PC-9 (cell line): ENCODE measurements around the gene BUD23. TPM values are rescaled to one million over a fixed set of nuclear protein-coding genes. Genes with fewer than 3 reads are reported as not detected.
"Not testable (repeated sequence)": the region's sequence is repeated elsewhere in the genome, so short reads cannot be mapped to it uniquely, and the experiment has no call there.

Experiments used
- BruUV-seq: library from RNA; stranded (reverse); fragments of 400-500 nt; replicated peaks from 2 replicates; lab custom pipeline; 2021; lab: Mats Ljungman, UMichigan
- CTCF ChIA-PET: fragments of 300-600 bp; sonication (Branson Sonifier 250); formaldehyde crosslinking; loops from one replicate; lab custom pipeline; 2022; ENCODE audit warnings: antibody characterized with exemption; lab: Charles Lee
- POLR2A ChIA-PET: fragments of 300-600 bp; sonication (Branson Sonifier 250); formaldehyde crosslinking; loops from one replicate; lab custom pipeline; 2022; ENCODE audit warnings: antibody characterized with exemption; ENCODE audit not compliant: unreplicated experiment; lab: Charles Lee
- DNase-seq, 2 experiments: peaks; one replicate each; pipeline versions ENCODE4 v3.0.0 to v3.0.0-alpha.2; 2015 to 2022; ENCODE audit warnings: mixed read lengths in 1 of 2
- H2AFZ ChIP-seq: fragments of 200-600 bp; sonication (generic); 2 replicates; pipeline ENCODE4 v1.8.1; 2017; ENCODE audit warnings: antibody characterized with exemption
- H3F3A ChIP-seq: fragments of 200-600 bp; sonication (generic); 2 replicates; pipeline ENCODE4 v1.8.1; 2017; ENCODE audit warnings: antibody characterized with exemption, mild to moderate bottlenecking, low read depth; ENCODE audit not compliant: insufficient read depth
- H3K27ac ChIP-seq: fragments of 200-600 bp; sonication (generic); 2 replicates; pipeline ENCODE4 v1.6.1; 2016; ENCODE audit warnings: mixed run types
- H3K27me3 ChIP-seq: fragments of 200-600 bp; sonication (generic); 2 replicates; pipeline ENCODE4 v1.6.1; 2016; ENCODE audit warnings: low read depth, mixed run types; ENCODE audit not compliant: insufficient read depth
- H3K36me3 ChIP-seq: fragments of 200-600 bp; sonication (generic); 2 replicates; pipeline ENCODE4 v1.6.1; 2016; ENCODE audit warnings: low read depth, mixed run types
- H3K4me1 ChIP-seq: fragments of 200-600 bp; sonication (generic); replicated peaks from 2 replicates; pipeline ENCODE4 v1.6.1; 2016; ENCODE audit warnings: mixed run types; ENCODE audit not compliant: insufficient read depth
- H3K4me2 ChIP-seq: fragments of 200-600 bp; sonication (generic); 2 replicates; pipeline ENCODE4 v1.6.1; 2017; ENCODE audit warnings: mixed run types
- H3K4me3 ChIP-seq: fragments of 200-600 bp; sonication (generic); 2 replicates; pipeline ENCODE4 v1.6.1; 2016; ENCODE audit warnings: mixed run types
- H3K79me2 ChIP-seq: fragments of 200-600 bp; sonication (generic); 2 replicates; pipeline ENCODE4 v1.6.1; 2017; ENCODE audit warnings: low read depth, mixed run types
- H3K9me2 ChIP-seq: fragments of 200-600 bp; sonication (generic); 2 replicates; pipeline ENCODE4 v1.8.1; 2017; ENCODE audit warnings: mild to moderate bottlenecking; ENCODE audit not compliant: insufficient read depth
- H3K9me3 ChIP-seq: fragments of 200-600 bp; sonication (generic); 2 replicates; pipeline ENCODE4 v1.8.1; 2016; ENCODE audit warnings: low read depth; ENCODE audit not compliant: insufficient read depth
- H4K20me1 ChIP-seq: fragments of 200-600 bp; sonication (generic); 2 replicates; pipeline ENCODE4 v1.8.1; 2017; ENCODE audit not compliant: insufficient read depth
- EZH2 ChIP-seq: fragments of 200-600 bp; sonication (generic); IDR thresholded peaks from 2 replicates; pipeline ENCODE4 v1.8.0; 2017; ENCODE audit warnings: antibody characterized with exemption, low read depth
- intact Hi-C: fragments of 100-400 bp; cut with micrococcal nuclease; formaldehyde crosslinking; loops from one replicate; pipeline ENCODE4 v1.10.0; 2022; ENCODE audit not compliant: unreplicated experiment
- total RNA-seq: library from RNA; stranded (reverse); gene quantifications from 2 replicates; pipeline ENCODE4 v1.2.3, GENCODE V29; 2021
- TF ChIP-seq, protein P1 (sequence below): fragments of 200-600 bp; sonication (generic); conservative IDR thresholded peaks from 2 replicates; pipeline ENCODE4 v1.6.1; 2017; ENCODE audit warnings: mixed run types, antibody characterized with exemption, mild to moderate bottlenecking, moderate library complexity

The BUD23 gene
- total RNA-seq, 1 experiment from 2014 or later: 122 TPM

DNA sequence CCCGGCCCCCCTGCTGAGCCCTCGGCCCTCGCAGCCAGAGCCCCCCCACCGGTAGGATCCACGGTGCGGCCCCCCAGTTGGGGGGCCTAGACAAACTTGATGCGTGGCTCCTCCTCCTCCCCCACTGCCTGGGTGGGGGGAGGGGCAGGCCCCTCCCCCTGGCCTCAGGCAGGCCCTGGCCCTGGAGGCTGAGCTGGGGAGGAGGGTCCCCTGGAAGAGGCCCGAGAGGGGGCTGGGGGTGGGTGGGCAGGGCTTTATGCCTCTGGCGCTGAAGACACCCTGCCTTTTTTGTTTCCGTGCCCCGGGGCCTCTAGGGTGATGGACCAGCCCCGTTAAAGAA, 12.1 kb upstream of the BUD23 start:
- H4K20me1 ChIP-seq: no peaks in the 10 kb centered on the region
- H3K4me2 ChIP-seq: no peak overlapping the region
- POLR2A ChIA-PET: no interaction called here
- no peak for DNase-seq
- H2AFZ ChIP-seq: no peak overlapping the region
- no peaks in the 10 kb centered on the region for H3K27me3 ChIP-seq
- H3K36me3 ChIP-seq: no peaks in the 10 kb centered on the region
- no peak overlapping the region for H3K4me3 ChIP-seq
- H3K79me2 ChIP-seq: no peaks in the 10 kb centered on the region
- no peaks in the 10 kb centered on the region for H3K9me3 ChIP-seq
- H3K9me2 ChIP-seq: no peaks in the 10 kb centered on the region
- peaks cover 22% of the 10 kb centered on the region; the same call in 1 of the 2 replicates for H3F3A ChIP-seq
- CTCF ChIA-PET: no interaction called here
- BruUV-seq: no TSS peak
- H3K4me1 ChIP-seq: no peaks in the 10 kb centered on the region
- TF ChIP-seq EZH2: no peak
- no peak overlapping the region for H3K27ac ChIP-seq
- intact Hi-C loops: no loop called here

DNA sequence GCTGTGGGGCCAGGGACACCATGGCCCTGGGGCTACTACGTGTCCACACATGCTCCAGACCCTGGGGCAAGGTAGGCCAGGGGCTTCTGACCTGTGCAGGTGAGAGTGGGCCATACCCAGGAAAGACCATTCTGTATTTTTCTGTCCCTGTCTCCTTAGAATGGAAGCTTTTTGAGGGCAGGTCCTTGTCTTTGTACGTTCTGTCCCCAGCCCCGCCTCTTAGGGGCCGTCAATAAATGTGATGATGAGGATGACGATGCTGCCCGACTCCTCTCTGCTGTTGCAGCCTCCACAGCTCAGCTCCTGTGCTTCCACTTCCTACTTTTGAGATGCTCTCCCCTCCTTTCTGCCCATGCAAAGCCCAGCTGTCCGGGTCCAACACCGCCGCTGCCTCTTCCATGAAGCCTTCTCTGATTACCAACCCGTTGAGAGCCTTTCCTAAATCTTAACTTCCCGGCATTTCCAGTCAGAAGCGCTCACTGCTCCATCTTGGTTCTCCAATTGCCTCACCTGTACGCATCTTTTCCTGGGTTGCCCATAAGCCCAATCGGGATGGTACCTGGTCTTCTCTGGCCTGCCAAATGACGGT, 11.4 kb upstream of the BUD23 start:
- H3K9me3 ChIP-seq: no peaks in the 10 kb centered on the region
- H4K20me1 ChIP-seq: no peaks in the 10 kb centered on the region
- H3K9me2 ChIP-seq: no peaks in the 10 kb centered on the region
- no peak overlapping the region for H3K27ac ChIP-seq
- H3K4me2 ChIP-seq: no peak overlapping the region
- intact Hi-C loops: no loop called here
- no peaks in the 10 kb centered on the region for H3K36me3 ChIP-seq
- H3K4me1 ChIP-seq: no peaks in the 10 kb centered on the region
- ChIA-PET POLR2A (interaction anchor here (0.6 kb wide), 1 partner anchor 102 kb away, joined by 4 read pairs; no protein-coding TSS in a partner anchor), CTCF (no interaction called here)
- H3F3A ChIP-seq: peaks cover 23% of the 10 kb centered on the region; the same call in 1 of the 2 replicates
- H3K79me2 ChIP-seq: no peaks in the 10 kb centered on the region
- no peak for DNase-seq
- no peak for TF ChIP-seq EZH2
- TF ChIP-seq, protein P1, sequence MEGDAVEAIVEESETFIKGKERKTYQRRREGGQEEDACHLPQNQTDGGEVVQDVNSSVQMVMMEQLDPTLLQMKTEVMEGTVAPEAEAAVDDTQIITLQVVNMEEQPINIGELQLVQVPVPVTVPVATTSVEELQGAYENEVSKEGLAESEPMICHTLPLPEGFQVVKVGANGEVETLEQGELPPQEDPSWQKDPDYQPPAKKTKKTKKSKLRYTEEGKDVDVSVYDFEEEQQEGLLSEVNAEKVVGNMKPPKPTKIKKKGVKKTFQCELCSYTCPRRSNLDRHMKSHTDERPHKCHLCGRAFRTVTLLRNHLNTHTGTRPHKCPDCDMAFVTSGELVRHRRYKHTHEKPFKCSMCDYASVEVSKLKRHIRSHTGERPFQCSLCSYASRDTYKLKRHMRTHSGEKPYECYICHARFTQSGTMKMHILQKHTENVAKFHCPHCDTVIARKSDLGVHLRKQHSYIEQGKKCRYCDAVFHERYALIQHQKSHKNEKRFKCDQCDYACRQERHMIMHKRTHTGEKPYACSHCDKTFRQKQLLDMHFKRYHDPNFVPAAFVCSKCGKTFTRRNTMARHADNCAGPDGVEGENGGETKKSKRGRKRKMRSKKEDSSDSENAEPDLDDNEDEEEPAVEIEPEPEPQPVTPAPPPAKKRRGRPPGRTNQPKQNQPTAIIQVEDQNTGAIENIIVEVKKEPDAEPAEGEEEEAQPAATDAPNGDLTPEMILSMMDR: no peak
- H3K4me3 ChIP-seq: no peak overlapping the region
- no TSS peak for BruUV-seq
- no peak overlapping the region for H2AFZ ChIP-seq
- H3K27me3 ChIP-seq: no peaks in the 10 kb centered on the region

DNA sequence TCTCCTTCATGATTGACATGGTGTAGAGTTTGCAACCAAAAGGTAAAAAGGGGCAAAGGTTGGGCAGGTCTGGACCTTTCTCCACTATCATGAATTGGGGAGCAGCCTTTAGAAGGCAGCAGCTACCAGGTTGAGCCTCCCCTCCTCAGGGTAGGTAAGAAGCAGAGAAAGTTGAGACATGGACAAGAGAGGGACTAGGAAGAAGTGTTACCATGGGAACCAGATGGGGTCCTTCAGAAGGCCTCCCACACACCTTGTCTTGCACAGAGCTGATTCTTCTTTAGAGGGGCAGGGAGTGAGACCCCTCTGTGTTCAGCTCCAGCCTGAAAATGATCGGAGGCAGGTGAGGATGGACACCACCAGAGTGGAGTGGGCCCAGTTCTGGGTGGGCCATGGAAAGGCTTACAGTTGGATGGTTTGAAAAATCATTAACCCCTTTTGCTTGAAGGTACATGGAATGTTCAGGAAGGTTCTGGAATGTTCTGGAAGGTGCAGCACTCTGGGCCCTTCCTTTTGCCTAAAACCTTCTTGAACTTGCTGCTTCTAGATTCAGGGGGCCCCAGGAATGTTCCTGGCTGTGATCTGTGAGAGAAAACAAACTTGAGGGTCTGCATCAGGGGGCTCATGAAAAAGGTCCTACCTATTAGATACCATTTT, 8.8 kb upstream of the BUD23 start:
- Histone ChIP-seq H3K27ac (no peak overlapping the region), H3K36me3 (no peaks in the 10 kb centered on the region), H3K79me2 (peaks cover 3% of the 10 kb centered on the region), H3K4me1 (no peaks in the 10 kb centered on the region), H3F3A (peaks cover 26% of the 10 kb centered on the region; the same call in 1 of the 2 replicates), H3K9me3 (no peaks in the 10 kb centered on the region), H3K9me2 (no peaks in the 10 kb centered on the region), H3K4me2 (no peak overlapping the region), H4K20me1 (no peaks in the 10 kb centered on the region; the same call in 1 of the 2 replicates), H3K27me3 (no peaks in the 10 kb centered on the region), H3K4me3 (no peak overlapping the region), H2AFZ (no peak overlapping the region)
- CTCF ChIA-PET: interaction anchor here (0.6 kb wide), 1 partner anchor 47 kb away, joined by 5 read pairs; no protein-coding TSS in a partner anchor
- no peak for DNase-seq
- TF ChIP-seq, protein P1: no peak
- no peak for TF ChIP-seq EZH2
- intact Hi-C loops: no loop called here
- no TSS peak for BruUV-seq
- POLR2A ChIA-PET: interaction anchor here (0.6 kb wide), 1 partner anchor 35 kb away, joined by 6 read pairs; no protein-coding TSS in a partner anchor

DNA sequence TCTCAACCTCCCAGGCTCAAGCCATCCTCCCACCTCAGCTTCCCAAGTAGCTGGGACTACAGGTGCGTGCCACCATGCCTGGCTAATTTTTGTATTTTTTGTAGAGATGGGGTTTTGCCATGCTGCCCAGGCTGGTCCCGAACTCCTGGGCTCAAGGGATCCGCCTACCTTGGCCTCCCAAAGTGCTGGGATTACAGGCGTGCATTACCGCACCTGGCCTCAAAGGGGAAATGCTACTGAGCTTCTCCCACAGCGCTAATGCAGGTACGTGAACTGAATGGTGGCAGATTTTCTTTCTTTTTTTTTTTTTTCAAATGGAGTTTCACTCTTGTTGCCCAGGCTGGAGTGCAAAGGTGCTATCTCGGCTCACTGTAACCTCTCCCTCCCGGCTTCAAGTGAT, 7.3 kb upstream of the BUD23 start:
- H3K4me1 ChIP-seq, H2AFZ ChIP-seq, H3K4me2 ChIP-seq, intact Hi-C loops, H3K27me3 ChIP-seq, H3K27ac ChIP-seq, H4K20me1 ChIP-seq, H3K4me3 ChIP-seq, H3K36me3 ChIP-seq, H3K9me3 ChIP-seq, DNase-seq, BruUV-seq, H3K9me2 ChIP-seq: not testable (repeated sequence)
- CTCF ChIA-PET: interaction anchor here (0.6 kb wide), 1 partner anchor 904 kb away, joined by 3 read pairs; no protein-coding TSS in a partner anchor
- peaks cover 26% of the 10 kb centered on the region; the same call in 1 of the 2 replicates for H3F3A ChIP-seq
- H3K79me2 ChIP-seq: peaks cover 15% of the 10 kb centered on the region
- POLR2A ChIA-PET: interaction anchor here (0.6 kb wide), 1 partner anchor 158 kb away, joined by 12 read pairs; no protein-coding TSS in a partner anchor
